Transverse colon (tissue), 4 donors: Measurements from ENCODE around the gene MXD4. TPM values are rescaled to one million over a fixed set of nuclear protein-coding genes. Genes with fewer than 3 reads are reported as not detected.
A peak's percentile ranks its signal among the peaks of the same experiment; 100 is the strongest.

Experiments used
- DNase-seq: peaks from one replicate; pipeline ENCODE4 v3.0.0-alpha.2; 2019
- H3K27ac ChIP-seq, 4 donors: fragments of 200-600 bp; sonication (generic); 2 replicates each; pipeline ENCODE4 v1.5.1; 2016 to 2018; ENCODE audit warnings: inconsistent platforms in 4 of 4
- H3K27me3 ChIP-seq: fragments of 200-600 bp; sonication (generic); 2 replicates; pipeline ENCODE4 v1.5.1; 2017; ENCODE audit warnings: inconsistent platforms
- H3K36me3 ChIP-seq, 4 donors: fragments of 200-600 bp; sonication (generic); 2 replicates each; pipeline ENCODE4 v1.5.1; 2017 to 2019; ENCODE audit warnings: inconsistent platforms in 4 of 4
- H3K4me1 ChIP-seq, 4 donors: fragments of 200-600 bp; sonication (generic); 2 replicates each; pipeline ENCODE4 v1.5.1; 2017 to 2020; ENCODE audit warnings: inconsistent platforms in 4 of 4
- H3K4me3 ChIP-seq, 4 donors: fragments of 200-600 bp; sonication (generic); 1 replicate in 1 of 4; 2 replicates in 3 of 4; pipeline versions ENCODE4 v1.5.1 to v1.6.1; 2017 to 2019; ENCODE audit warnings: inconsistent platforms in 4 of 4
- H3K9me3 ChIP-seq, 2 donors: fragments of 200-600 bp; sonication (generic); 2 replicates each; pipeline ENCODE4 v1.5.1; 2017 to 2019; ENCODE audit warnings: inconsistent platforms in 2 of 2
- EP300 ChIP-seq: sonication (generic); formaldehyde crosslinking; IDR thresholded peaks from one replicate; pipeline ENCODE4 v1.6.1; 2017; ENCODE audit warnings: antibody characterized with exemption, low read depth
- POLR2A ChIP-seq: fragments of 450-650 bp; IDR thresholded peaks from one replicate; pipeline ENCODE4 v1.6.1; 2016; ENCODE audit warnings: antibody characterized with exemption, mild to moderate bottlenecking, moderate library complexity
- POLR2AphosphoS5 ChIP-seq, 3 donors: sonication (generic); formaldehyde crosslinking; IDR thresholded peaks; one replicate each; pipeline ENCODE4 v1.6.1; 2016; ENCODE audit warnings: antibody characterized with exemption in 3 of 3
- WGBS, 2 donors: methylation state at CpG; one replicate each; pipeline ENCODE4 v1.1.5; 2018; ENCODE audit warnings: low coverage in 1 of 2; 5-methylcytosine and 5-hydroxymethylcytosine counted together
- in situ Hi-C, 4 donors: fragments of 200-750 bp; cut with MboI; loops; one replicate each; pipeline versions ENCODE4 v1.15.0 to v1.15.1; 2017; ENCODE audit warnings: low sequenced_read_pairs in 3 of 4, low pct_ligation_motif_present in 1 of 4, low pct_unique_long_range_greater_than_20kb in 1 of 4
- intact Hi-C: fragments of 100-400 bp; cut with DNase I; formaldehyde crosslinking; loops from one replicate; pipeline ENCODE4 v1.15.1; 2023; ENCODE audit warnings: low total_unique reads
- total RNA-seq, 4 donors: library from RNA; depleted of rRNA; stranded (reverse); fragments of >200 nt; gene quantifications; one replicate each; pipeline ENCODE4 v1.1.0, GENCODE V29; 2016
- TF ChIP-seq, protein P1 (sequence below), 5 experiments: fragments of 200-600 bp in 3 of 5; fragments of 450-650 bp in 2 of 5; sonication (generic) in 3 of 5; IDR thresholded peaks; 1 replicate in 2 of 5; 2 replicates in 3 of 5; pipeline ENCODE4 v1.5.1; 2016 to 2017; ENCODE audit warnings: antibody characterized with exemption in 5 of 5, inconsistent platforms in 3 of 5, mild to moderate bottlenecking in 2 of 5, moderate library complexity in 1 of 5

The MXD4 gene
- total RNA-seq, 4 donors from 2014 or later: 48.1 to 101 (median 57.7) TPM

DNA sequence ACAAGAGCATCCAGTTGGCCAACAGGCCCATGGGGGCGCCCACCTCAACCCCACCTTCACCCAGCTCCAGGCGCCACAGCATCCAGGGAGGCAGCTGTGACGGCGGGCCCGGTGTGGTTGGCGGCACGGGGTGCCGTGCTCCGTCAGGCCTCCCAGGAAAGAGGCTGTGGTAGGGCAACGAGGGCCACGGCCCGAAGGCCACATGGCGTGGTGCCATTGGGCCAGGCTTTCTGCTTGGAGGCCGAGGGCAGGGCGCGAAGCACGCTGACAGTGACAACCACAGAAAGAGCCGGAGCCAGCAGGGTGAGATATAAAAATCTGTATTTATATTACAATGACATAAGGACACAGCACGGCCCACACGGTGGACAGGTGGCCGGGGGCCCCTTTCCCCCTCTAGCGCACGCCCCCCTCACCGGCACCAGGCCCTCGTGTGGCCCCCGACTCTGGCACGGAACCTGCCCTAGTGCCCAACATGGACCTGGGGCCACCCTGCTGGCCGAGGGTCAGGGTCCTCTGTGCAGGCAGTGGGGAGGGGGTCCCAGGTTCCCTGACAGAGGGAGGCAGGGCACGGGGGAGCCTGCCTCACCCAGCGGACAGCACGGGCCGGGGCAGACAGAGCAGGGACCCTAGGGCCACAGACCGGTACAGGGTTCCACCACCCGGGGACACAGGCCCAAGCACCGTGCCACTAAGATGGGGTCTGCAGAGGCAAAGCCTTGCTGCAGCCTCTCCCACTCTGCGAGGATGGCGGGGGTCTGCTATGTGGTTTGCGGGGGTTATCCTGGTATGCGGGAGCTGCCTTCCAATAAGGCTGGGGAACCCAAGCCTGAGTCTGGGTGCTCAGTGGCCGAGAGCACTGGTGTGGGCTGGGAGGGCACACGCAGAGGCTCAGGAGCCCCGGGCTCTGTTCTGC, 14.5 kb downstream of the MXD4 start:
- TF ChIP-seq EP300 (no peak), POLR2AphosphoS5 (IDR thresholded peaks at IDR 0.05) (no peak), POLR2A (no peak)
- TF ChIP-seq, protein P1, sequence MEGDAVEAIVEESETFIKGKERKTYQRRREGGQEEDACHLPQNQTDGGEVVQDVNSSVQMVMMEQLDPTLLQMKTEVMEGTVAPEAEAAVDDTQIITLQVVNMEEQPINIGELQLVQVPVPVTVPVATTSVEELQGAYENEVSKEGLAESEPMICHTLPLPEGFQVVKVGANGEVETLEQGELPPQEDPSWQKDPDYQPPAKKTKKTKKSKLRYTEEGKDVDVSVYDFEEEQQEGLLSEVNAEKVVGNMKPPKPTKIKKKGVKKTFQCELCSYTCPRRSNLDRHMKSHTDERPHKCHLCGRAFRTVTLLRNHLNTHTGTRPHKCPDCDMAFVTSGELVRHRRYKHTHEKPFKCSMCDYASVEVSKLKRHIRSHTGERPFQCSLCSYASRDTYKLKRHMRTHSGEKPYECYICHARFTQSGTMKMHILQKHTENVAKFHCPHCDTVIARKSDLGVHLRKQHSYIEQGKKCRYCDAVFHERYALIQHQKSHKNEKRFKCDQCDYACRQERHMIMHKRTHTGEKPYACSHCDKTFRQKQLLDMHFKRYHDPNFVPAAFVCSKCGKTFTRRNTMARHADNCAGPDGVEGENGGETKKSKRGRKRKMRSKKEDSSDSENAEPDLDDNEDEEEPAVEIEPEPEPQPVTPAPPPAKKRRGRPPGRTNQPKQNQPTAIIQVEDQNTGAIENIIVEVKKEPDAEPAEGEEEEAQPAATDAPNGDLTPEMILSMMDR (IDR thresholded peaks at IDR 0.05): no peak
- Histone ChIP-seq H3K36me3 (peaks cover 0 to 14% (median 6%) of the 10 kb centered on the region in 4 donors), H3K27me3 (no peaks in the 10 kb centered on the region), H3K27ac (no peak overlapping the region), H3K4me1 (peaks cover 6 to 26% (median 21%) of the 10 kb centered on the region in 4 donors), H3K4me3 (no peak overlapping the region), H3K9me3 (no peaks in the 10 kb centered on the region)
- 93% methylated on average over 42 of the region's 42 CpGs; no CpG with 5 or more reads in 1 of the 2 donors for WGBS, 2 donors
- no peak for DNase-seq
- intact Hi-C loops (no loop called here), in situ Hi-C loops (loop anchor here in 2 of 4 donors (25.0 kb wide), 2 partner anchors 165 to 215 kb away; partner anchors contain the start of genes CFAP99 (in 1 of the 2), RNF4 (in 1 of the 2) and ZFYVE28 (in 1 of the 2))

DNA sequence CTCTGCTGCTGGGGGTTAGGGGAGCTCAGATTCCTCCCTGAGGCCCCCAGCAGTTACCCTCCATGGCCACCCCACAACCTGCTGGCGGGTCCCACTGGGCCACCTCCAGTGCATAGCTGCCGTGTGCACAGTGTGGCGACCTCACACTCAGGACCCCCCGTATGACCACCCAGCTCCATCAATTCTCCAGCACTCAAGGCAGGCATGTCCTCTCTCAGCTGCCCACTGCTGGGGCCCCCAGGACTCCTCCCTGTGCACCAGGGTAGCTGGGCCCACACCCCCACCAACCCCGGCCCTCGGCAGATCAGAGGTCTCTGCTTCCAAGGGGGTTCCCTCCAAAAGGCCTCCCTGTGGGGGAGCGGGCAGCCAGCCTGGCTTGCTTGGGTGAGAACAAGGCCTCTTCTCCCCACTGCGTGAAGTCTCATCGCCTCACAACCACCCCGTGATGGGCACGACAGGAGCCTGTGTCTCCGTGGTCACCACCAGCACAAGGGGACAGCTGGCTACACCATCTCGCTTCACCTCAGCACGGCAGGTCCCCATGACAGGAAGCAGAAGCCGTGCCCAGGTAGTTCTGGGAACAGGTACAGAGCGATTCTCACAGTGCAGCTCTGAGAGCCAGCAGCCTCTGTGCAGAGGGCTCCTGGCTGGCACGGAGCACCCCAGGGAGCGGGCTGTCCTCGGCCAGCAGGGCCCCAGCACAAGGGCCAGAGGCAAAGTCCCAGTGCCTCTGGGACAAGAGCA, 15.4 kb downstream of the MXD4 start:
- in situ Hi-C loops (loop anchor here in 2 of 4 donors (25.0 kb wide), 2 partner anchors 166 to 216 kb away; partner anchors contain the start of genes CFAP99 (in 1 of the 2), RNF4 (in 1 of the 2) and ZFYVE28 (in 1 of the 2)), intact Hi-C loops (no loop called here)
- no peaks in the 10 kb centered on the region for H3K27me3 ChIP-seq
- no peak overlapping the region for H3K27ac ChIP-seq
- H3K36me3 ChIP-seq: peaks cover 0 to 14% (median 6%) of the 10 kb centered on the region in 4 donors
- H3K4me1 ChIP-seq: peaks cover 6 to 28% (median 23%) of the 10 kb centered on the region in 4 donors
- 83 to 100% methylated on average over 3 to 16 of the region's 19 CpGs for WGBS, 2 donors
- TF ChIP-seq POLR2A: no peak
- TF ChIP-seq EP300: no peak
- TF ChIP-seq, protein P1 (IDR thresholded peaks at IDR 0.05): no peak
- TF ChIP-seq POLR2AphosphoS5 (IDR thresholded peaks at IDR 0.05): no peak
- H3K4me3 ChIP-seq: no peak overlapping the region
- no peak for DNase-seq
- H3K9me3 ChIP-seq: no peaks in the 10 kb centered on the region

GRCh38 chr4:2245787-2246275, 16.1 kb downstream of the MXD4 start:
- TF ChIP-seq EP300 (no peak), POLR2A (no peak), POLR2AphosphoS5 (IDR thresholded peaks at IDR 0.05) (no peak)
- TF ChIP-seq, protein P1 (IDR thresholded peaks at IDR 0.05): no peak

More at GRCh38 chr4:2245787-2246275, 16.1 kb downstream of the MXD4 start:
- intact Hi-C loops (no loop called here), in situ Hi-C loops (loop anchor here in 2 of 4 donors (25.0 kb wide), 2 partner anchors 166 to 216 kb away; partner anchors contain the start of genes CFAP99 (in 1 of the 2), RNF4 (in 1 of the 2) and ZFYVE28 (in 1 of the 2))
- Histone ChIP-seq H3K4me1 (peaks cover 9 to 33% (median 28%) of the 10 kb centered on the region in 4 donors), H3K9me3 (no peaks in the 10 kb centered on the region), H3K27me3 (no peaks in the 10 kb centered on the region), H3K4me3 (no peak overlapping the region), H3K27ac (peak overlapping the region in 1 of 4 donors; percentile 26), H3K36me3 (peaks cover 0 to 14% (median 5%) of the 10 kb centered on the region in 4 donors)
- DNase-seq: no peak
- WGBS, 2 donors: 88% methylated on average over 7 of the region's 7 CpGs; no CpG with 5 or more reads in 1 of the 2 donors
